Peyer's patch (tissue), 4 donors: Measurements from ENCODE around the gene RNF26. TPM values are rescaled to one million over a fixed set of nuclear protein-coding genes. Genes with fewer than 3 reads are reported as not detected.

Experiments
- DNase-seq, 3 donors: peaks; one replicate each; pipeline ENCODE4 v3.0.0-alpha.2; 2017 to 2019
- H3K27ac ChIP-seq, 4 donors: fragments of 200-600 bp; sonication (generic); one replicate each; pipeline ENCODE4 v1.5.1; 2016 to 2019
- H3K27me3 ChIP-seq, 2 donors: fragments of 200-600 bp; sonication (generic); one replicate each; pipeline ENCODE4 v1.5.1; 2019
- H3K36me3 ChIP-seq, 3 donors: fragments of 200-600 bp; sonication (generic); one replicate each; pipeline ENCODE4 v1.5.1; 2016 to 2019
- H3K4me1 ChIP-seq, 4 donors: fragments of 200-600 bp; sonication (generic); one replicate each; pipeline ENCODE4 v1.5.1; 2016 to 2019
- H3K4me3 ChIP-seq, 4 donors: fragments of 200-600 bp; sonication (generic); 1 replicate in 3 of 4; 2 replicates in 1 of 4; pipeline ENCODE4 v1.5.1; 2016 to 2019; ENCODE audit warnings: mild to moderate bottlenecking in 1 of 4
- H3K9me3 ChIP-seq, 4 donors: fragments of 200-600 bp; sonication (generic); one replicate each; pipeline ENCODE4 v1.5.1; 2016 to 2019; ENCODE audit warnings: mild to moderate bottlenecking in 1 of 4
- POLR2A ChIP-seq, 2 donors: fragments of 450-650 bp; IDR thresholded peaks; one replicate each; pipeline ENCODE4 v1.5.1; 2017; ENCODE audit warnings: antibody characterized with exemption in 2 of 2, mild to moderate bottlenecking in 2 of 2, moderate library complexity in 2 of 2
- total RNA-seq, 4 donors: library from RNA; depleted of rRNA; stranded (reverse); fragments of >200 nt; gene quantifications; one replicate each; pipeline ENCODE4 v1.1.0, GENCODE V29; 2016
- TF ChIP-seq, protein P1 (sequence below), 6 experiments: fragments of 450-650 bp in 4 of 6; fragments of 200-600 bp in 2 of 6; sonication (generic) in 1 of 6; IDR thresholded peaks; one replicate each; pipeline ENCODE4 v1.5.1; 2017 to 2019; ENCODE audit warnings: antibody characterized with exemption in 6 of 6, mild to moderate bottlenecking in 3 of 6, moderate library complexity in 1 of 6

RNF26 gene
- total RNA-seq, 4 donors from 2014 or later = 15.5 to 23.4 (median 16.5) TPM

- peak overlapping the region; percentile 68 to 87 (median 78) for H3K27ac ChIP-seq
- peaks cover 0 to 42% (median 22%) of the 10 kb centered on the region in 4 donors for H3K4me1 ChIP-seq
- H3K36me3 ChIP-seq = no peaks in the 10 kb centered on the region
- DNase-seq = no peak
- no peak for TF ChIP-seq POLR2A (IDR thresholded peaks at IDR 0.05)
- TF ChIP-seq, protein P1, sequence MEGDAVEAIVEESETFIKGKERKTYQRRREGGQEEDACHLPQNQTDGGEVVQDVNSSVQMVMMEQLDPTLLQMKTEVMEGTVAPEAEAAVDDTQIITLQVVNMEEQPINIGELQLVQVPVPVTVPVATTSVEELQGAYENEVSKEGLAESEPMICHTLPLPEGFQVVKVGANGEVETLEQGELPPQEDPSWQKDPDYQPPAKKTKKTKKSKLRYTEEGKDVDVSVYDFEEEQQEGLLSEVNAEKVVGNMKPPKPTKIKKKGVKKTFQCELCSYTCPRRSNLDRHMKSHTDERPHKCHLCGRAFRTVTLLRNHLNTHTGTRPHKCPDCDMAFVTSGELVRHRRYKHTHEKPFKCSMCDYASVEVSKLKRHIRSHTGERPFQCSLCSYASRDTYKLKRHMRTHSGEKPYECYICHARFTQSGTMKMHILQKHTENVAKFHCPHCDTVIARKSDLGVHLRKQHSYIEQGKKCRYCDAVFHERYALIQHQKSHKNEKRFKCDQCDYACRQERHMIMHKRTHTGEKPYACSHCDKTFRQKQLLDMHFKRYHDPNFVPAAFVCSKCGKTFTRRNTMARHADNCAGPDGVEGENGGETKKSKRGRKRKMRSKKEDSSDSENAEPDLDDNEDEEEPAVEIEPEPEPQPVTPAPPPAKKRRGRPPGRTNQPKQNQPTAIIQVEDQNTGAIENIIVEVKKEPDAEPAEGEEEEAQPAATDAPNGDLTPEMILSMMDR (IDR thresholded peaks at IDR 0.05) = no peak
- H3K9me3 ChIP-seq = no peaks in the 10 kb centered on the region
- H3K4me3 ChIP-seq = no peak overlapping the region
- no peaks in the 10 kb centered on the region for H3K27me3 ChIP-seq
Observed at GRCh38 chr11:119319700-119320239, 14.6 kb upstream of the RNF26 start.

GRCh38 chr11:119320240-119320775 lies 14.0 kb upstream of the RNF26 start:
- Histone ChIP-seq H3K27ac (peak overlapping the region; percentile 68 to 87 (median 78)), H3K36me3 (no peaks in the 10 kb centered on the region), H3K9me3 (no peaks in the 10 kb centered on the region), H3K27me3 (no peaks in the 10 kb centered on the region), H3K4me3 (peak overlapping the region; percentile 48 to 53 (median 52)), H3K4me1 (peaks cover 0 to 36% (median 19%) of the 10 kb centered on the region in 4 donors)
- no peak for TF ChIP-seq POLR2A (IDR thresholded peaks at IDR 0.05)
- TF ChIP-seq, protein P1 (IDR thresholded peaks at IDR 0.05) = no peak
- no peak for DNase-seq

- H3K36me3 ChIP-seq = no peaks in the 10 kb centered on the region
- peak overlapping the region; percentile 68 to 87 (median 78) for H3K27ac ChIP-seq
- no peaks in the 10 kb centered on the region for H3K9me3 ChIP-seq
- peak; percentile 67 to 81 (median 68) for DNase-seq
- H3K4me1 ChIP-seq = peaks cover 0 to 34% (median 17%) of the 10 kb centered on the region in 4 donors
- H3K27me3 ChIP-seq = no peaks in the 10 kb centered on the region
- peak; percentile 19 to 35 for TF ChIP-seq POLR2A (IDR thresholded peaks at IDR 0.05)
- TF ChIP-seq, protein P1 (IDR thresholded peaks at IDR 0.05) = no peak
- peak overlapping the region; percentile 48 to 53 (median 52) for H3K4me3 ChIP-seq
Observed at GRCh38 chr11:119320776-119321524, 13.4 kb upstream of the RNF26 start.

DNA sequence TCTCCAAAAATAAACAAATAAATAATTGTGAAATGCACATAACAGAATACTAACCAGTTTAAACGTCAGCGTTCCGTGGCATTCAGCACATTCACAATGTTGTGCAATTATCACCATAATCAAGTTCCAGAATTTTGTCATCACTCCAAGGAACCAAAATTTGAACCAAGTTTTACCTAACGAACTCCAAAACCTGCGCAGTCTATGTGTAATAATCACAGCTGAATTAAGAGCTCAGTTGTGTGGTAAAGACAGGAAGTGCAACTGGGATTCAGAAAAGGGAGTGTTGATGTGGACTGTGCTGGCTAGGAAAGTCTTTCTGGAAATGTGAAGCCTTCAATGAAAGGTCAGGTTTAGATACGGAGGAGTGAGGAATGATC lies 12.0 kb upstream of the RNF26 start:
- TF ChIP-seq, protein P1 (IDR thresholded peaks at IDR 0.05) = peak in 2 of 6 experiments; percentile 7 to 21
- no peak for TF ChIP-seq POLR2A (IDR thresholded peaks at IDR 0.05)
- Histone ChIP-seq H3K27me3 (no peaks in the 10 kb centered on the region), H3K36me3 (no peaks in the 10 kb centered on the region), H3K4me3 (no peak overlapping the region), H3K4me1 (peaks cover 0 to 32% (median 6%) of the 10 kb centered on the region in 4 donors), H3K9me3 (no peaks in the 10 kb centered on the region), H3K27ac (peak overlapping the region in 3 of 4 donors; percentile 74 to 87 (median 81))
- DNase-seq = peak in 1 of 3 donors; percentile 0

DNA sequence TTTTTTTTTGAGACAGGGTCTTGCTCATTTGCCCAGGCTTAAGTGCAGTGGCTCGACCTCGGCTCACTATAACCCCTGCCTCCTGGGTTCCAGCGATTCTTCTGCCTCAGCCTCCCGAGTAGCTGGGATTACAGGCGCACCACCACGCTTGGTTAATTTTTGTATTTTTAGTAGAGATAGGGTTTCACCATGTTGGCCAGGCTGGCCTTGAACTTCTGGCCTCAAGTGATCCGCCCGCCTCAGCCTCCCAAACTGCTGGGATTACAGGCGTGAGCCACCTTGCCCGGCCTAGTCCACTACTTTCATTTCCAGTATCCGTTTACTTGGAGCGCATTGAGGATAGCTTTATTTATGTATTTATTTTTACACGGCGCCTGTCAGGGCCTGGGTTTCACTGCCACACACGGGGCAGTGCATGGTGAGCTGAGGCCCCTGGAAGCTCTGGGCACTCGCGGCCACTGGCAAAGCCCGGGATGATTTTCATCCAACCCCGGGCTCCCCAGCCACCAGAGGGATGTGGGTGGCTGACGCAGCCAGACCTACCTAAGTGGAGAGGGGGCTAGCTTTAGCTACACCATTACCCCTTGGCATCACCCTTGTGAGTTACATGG lies 11.3 kb upstream of the RNF26 start:
- H3K9me3 ChIP-seq = no peaks in the 10 kb centered on the region
- H3K4me3 ChIP-seq = no peak overlapping the region
- H3K27ac ChIP-seq = peak overlapping the region in 1 of 4 donors; percentile 81
- DNase-seq = peak in 1 of 3 donors; percentile 41
- H3K4me1 ChIP-seq = peaks cover 0 to 26% (median 6%) of the 10 kb centered on the region in 4 donors
- no peaks in the 10 kb centered on the region for H3K36me3 ChIP-seq
- no peak for TF ChIP-seq POLR2A (IDR thresholded peaks at IDR 0.05)
- TF ChIP-seq, protein P1 (IDR thresholded peaks at IDR 0.05) = no peak
- no peaks in the 10 kb centered on the region for H3K27me3 ChIP-seq
